ENCODE results near the gene NID2.

- no peak for TF ChIP-seq EZH2 (IDR thresholded peaks at IDR 0.05; ENCODE audit: borderline replicate concordance, low read depth, low read length, poor library complexity, severe bottlenecking)
- TF ChIP-seq, protein P1, sequence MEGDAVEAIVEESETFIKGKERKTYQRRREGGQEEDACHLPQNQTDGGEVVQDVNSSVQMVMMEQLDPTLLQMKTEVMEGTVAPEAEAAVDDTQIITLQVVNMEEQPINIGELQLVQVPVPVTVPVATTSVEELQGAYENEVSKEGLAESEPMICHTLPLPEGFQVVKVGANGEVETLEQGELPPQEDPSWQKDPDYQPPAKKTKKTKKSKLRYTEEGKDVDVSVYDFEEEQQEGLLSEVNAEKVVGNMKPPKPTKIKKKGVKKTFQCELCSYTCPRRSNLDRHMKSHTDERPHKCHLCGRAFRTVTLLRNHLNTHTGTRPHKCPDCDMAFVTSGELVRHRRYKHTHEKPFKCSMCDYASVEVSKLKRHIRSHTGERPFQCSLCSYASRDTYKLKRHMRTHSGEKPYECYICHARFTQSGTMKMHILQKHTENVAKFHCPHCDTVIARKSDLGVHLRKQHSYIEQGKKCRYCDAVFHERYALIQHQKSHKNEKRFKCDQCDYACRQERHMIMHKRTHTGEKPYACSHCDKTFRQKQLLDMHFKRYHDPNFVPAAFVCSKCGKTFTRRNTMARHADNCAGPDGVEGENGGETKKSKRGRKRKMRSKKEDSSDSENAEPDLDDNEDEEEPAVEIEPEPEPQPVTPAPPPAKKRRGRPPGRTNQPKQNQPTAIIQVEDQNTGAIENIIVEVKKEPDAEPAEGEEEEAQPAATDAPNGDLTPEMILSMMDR (conservative IDR thresholded peaks at IDR 0.05; ENCODE audit: low read depth, low read length) = no peak
Observed at GRCh38 chr14:52048116-52048515, 20.7 kb downstream of the NID2 start.

Data from A673 (cell line).